WTC11 (cell line): ENCODE data around the gene APOBEC3G. TPM values are rescaled to one million over a fixed set of nuclear protein-coding genes. Genes with fewer than 3 reads are reported as not detected.
A peak's percentile ranks its signal among the peaks of the same experiment; 100 is the strongest.
"Not testable (repeated sequence)": the region's sequence is repeated elsewhere in the genome, so short reads cannot be mapped to it uniquely, and the experiment has no call there.

Experiments
- ATAC-seq: fragments of 200-7000 bp; cut with Tn5 transposase; 2 replicates; pipeline ENCODE4 v1.10.0; 2021; ENCODE audit warnings: mild to moderate bottlenecking, moderate library complexity
- CTCF ChIA-PET: fragments of 300-600 bp; sonication (Branson Sonifier 250); formaldehyde crosslinking; loops from one replicate; lab custom pipeline; 2021; ENCODE audit warnings: antibody characterized with exemption; lab: Charles Lee
- POLR2A ChIA-PET: fragments of 350-600 bp; sonication (Branson Sonifier 250); formaldehyde crosslinking; loops from one replicate; lab custom pipeline; 2021; ENCODE audit warnings: antibody characterized with exemption; lab: Charles Lee
- DNase-seq: peaks from one replicate; pipeline ENCODE4 v3.0.0; 2021; ENCODE audit warnings: low spot score
- H3K27ac Mint-ChIP-seq: 2 replicates; pipeline ENCODE4 v1.8.0; 2021; ENCODE audit warnings: mixed read lengths
- H3K27me3 Mint-ChIP-seq: 2 replicates; pipeline ENCODE4 v1.8.0; 2021; ENCODE audit warnings: low read depth, mild to moderate bottlenecking, moderate library complexity, mixed read lengths
- H3K36me3 Mint-ChIP-seq: 2 replicates; pipeline ENCODE4 v1.8.0; 2021; ENCODE audit warnings: mixed read lengths
- H3K4me1 Mint-ChIP-seq: 2 replicates; pipeline ENCODE4 v1.8.0; 2022; ENCODE audit warnings: mixed read lengths
- H3K4me3 Mint-ChIP-seq: 2 replicates; pipeline ENCODE4 v1.8.0; 2021; ENCODE audit warnings: mild to moderate bottlenecking, moderate library complexity, mixed read lengths
- H3K9me3 Mint-ChIP-seq: 2 replicates; pipeline ENCODE4 v1.8.0; 2021; ENCODE audit warnings: mixed read lengths
- FOXP1 ChIP-seq: sonication (generic); formaldehyde crosslinking; IDR thresholded peaks from 2 replicates; pipeline ENCODE4 v1.8.0; 2022; ENCODE audit warnings: missing genetic modification reagents, mild to moderate bottlenecking, moderate library complexity, borderline replicate concordance
- NR3C1 ChIP-seq: sonication (generic); formaldehyde crosslinking; conservative IDR thresholded peaks from 2 replicates; pipeline ENCODE4 v1.8.1; 2023; ENCODE audit warnings: low read depth, mild to moderate bottlenecking, missing genetic modification reagents
- PREB ChIP-seq: sonication (generic); formaldehyde crosslinking; IDR thresholded peaks from 2 replicates; pipeline ENCODE4 v1.8.1; 2022; ENCODE audit warnings: mild to moderate bottlenecking, missing genetic modification reagents, moderate library complexity, borderline replicate concordance
- RORB ChIP-seq: fragments of 250-450 bp; sonication (Bioruptor Pico); IDR thresholded peaks from 2 replicates; pipeline ENCODE4 v1.9.0; 2021; ENCODE audit warnings: mild to moderate bottlenecking
- SP1 ChIP-seq: sonication (generic); formaldehyde crosslinking; conservative IDR thresholded peaks from 2 replicates; pipeline ENCODE4 v1.8.1; 2022; ENCODE audit warnings: missing genetic modification reagents
- TCF7 ChIP-seq: sonication (generic); formaldehyde crosslinking; IDR thresholded peaks from 2 replicates; pipeline ENCODE4 v1.8.0; 2022; ENCODE audit warnings: mild to moderate bottlenecking, low read depth, missing genetic modification reagents, moderate library complexity
- TEAD1 ChIP-seq: sonication (generic); formaldehyde crosslinking; IDR thresholded peaks from 2 replicates; pipeline ENCODE4 v1.8.0; 2022; ENCODE audit warnings: mild to moderate bottlenecking, missing genetic modification reagents
- ZBTB21 ChIP-seq: sonication (generic); formaldehyde crosslinking; IDR thresholded peaks from 2 replicates; pipeline ENCODE4 v1.8.1; 2023; ENCODE audit warnings: mild to moderate bottlenecking, missing genetic modification reagents, borderline replicate concordance
- ZNF219 ChIP-seq: sonication (generic); formaldehyde crosslinking; IDR thresholded peaks from 2 replicates; pipeline ENCODE4 v1.8.0; 2023; ENCODE audit warnings: missing genetic modification reagents, mild to moderate bottlenecking, borderline replicate concordance
- ZNF396 ChIP-seq: fragments of 250-450 bp; sonication (Bioruptor Pico); IDR thresholded peaks from 2 replicates; pipeline ENCODE4 v1.8.0; 2021; ENCODE audit warnings: mild to moderate bottlenecking, moderate library complexity, borderline replicate concordance
- ZNF425 ChIP-seq: fragments of 250-450 bp; sonication (Bioruptor Pico); conservative IDR thresholded peaks from 2 replicates; pipeline ENCODE4 v1.9.0; 2021; ENCODE audit warnings: mild to moderate bottlenecking
- total RNA-seq: library from RNA; stranded (reverse); gene quantifications from 3 replicates; pipeline ENCODE4 v1.2.3, GENCODE V29; 2021
- TF ChIP-seq, protein P1 (sequence below): sonication (generic); formaldehyde crosslinking; IDR thresholded peaks from 2 replicates; pipeline ENCODE4 v1.8.1; 2022; ENCODE audit warnings: mild to moderate bottlenecking, moderate library complexity, missing genetic modification reagents
- TF ChIP-seq, protein P2 (sequence below): sonication (generic); formaldehyde crosslinking; IDR thresholded peaks from 2 replicates; pipeline ENCODE4 v1.8.1; 2022; ENCODE audit warnings: missing genetic modification reagents, borderline replicate concordance

The APOBEC3G gene
- total RNA-seq, 1 experiment from 2014 or later = 1.8 TPM

DNA sequence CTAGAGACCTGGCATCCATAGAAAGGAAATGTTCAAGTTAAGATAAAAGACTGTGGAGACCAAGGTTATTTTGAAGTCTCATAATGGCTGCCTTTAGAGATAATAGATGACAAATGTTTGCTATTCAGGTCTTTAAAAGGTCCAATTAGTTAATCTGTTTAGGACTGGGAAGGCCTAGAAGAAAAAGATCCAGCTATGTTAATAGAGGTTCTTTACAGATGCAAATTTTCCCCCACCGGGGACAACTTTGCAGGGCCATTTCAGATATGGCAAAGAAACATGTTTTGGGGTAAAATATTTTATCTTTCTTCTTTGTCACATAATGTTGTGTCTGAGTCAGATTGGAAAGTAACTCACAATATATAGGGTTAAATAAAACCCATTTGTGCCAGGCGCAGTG lies 3.1 kb upstream of the APOBEC3G start (continued):
- TF ChIP-seq ZNF219 (CRISPR knock-in tag) (no peak), TEAD1 (CRISPR knock-in tag) (no peak), ZNF396 (CRISPR knock-in tag) (no peak), FOXP1 (no peak), NR3C1 (CRISPR knock-in tag) (no peak)

DNA sequence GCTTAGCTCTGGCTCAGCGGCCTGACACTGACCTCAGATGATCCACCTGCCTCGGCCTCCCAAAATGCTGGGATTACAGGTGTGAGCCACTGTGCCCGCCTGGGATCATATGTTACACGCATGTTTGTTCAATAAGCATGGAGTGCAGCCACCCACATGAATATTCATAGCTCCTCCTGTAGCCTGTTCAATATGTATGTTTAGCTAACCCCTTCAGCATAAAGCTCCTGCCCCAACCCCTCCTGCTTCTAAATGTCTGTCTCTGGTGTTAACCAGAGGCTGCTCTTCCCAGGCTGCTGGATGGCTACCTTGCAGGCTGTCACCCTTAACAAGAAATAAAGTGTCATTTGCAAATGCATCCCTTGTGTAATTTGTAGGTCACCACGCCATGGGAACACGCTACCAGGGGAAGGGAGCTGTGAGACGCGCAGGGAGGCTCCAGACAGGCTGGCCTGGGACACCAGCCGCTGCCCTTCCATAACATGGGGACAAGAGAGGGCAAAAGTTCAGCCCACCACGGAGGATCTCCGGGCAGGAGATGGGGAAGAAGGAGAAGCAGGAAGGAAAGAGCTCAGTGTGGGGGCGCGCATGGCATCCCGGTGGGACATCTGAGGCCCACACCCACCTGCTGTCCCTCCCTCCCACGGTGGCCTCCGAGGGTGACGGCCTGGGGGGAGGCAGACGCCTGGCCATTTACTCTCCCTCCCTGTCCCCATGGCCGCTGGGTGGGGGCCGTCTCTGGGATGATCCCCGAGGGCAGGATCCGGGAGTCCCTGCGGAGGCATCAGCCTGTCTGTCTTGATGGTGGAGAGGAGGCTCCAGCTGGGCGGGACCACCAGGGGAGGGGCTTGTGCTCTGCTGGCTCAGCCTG lies 685 bp upstream of the APOBEC3G start:
- H3K27ac Mint-ChIP-seq, POLR2A ChIA-PET, H3K27me3 Mint-ChIP-seq, H3K36me3 Mint-ChIP-seq, DNase-seq, H3K9me3 Mint-ChIP-seq: not testable (repeated sequence)
- peak overlapping the region; percentile 53 for H3K4me3 Mint-ChIP-seq
- CTCF ChIA-PET = interaction anchor here (1.5 kb wide), 1 partner anchor 73 kb away, joined by 5 read pairs; no protein-coding TSS in a partner anchor
- peak; percentile 95 for ATAC-seq
- H3K4me1 Mint-ChIP-seq = peaks cover 43% of the 10 kb centered on the region

DNA sequence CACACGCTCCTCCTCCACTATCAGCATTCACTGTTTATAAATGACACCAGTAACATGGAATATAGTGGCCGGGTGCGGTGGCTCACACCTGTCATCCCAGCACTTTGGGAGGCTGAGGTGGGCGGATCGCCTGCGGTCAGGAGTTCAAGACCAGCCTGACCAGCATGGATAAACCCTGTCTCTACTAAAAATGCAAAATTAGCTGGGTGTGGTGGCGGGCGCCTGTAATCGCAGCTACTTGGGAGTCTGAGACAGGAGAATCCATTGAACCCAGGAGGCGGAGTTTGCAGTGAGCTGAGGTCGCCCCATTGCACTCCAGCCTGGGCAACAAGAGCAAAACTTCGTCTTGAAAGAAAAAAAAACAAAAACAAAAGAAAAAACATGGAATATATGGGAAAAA lies 837 bp downstream of the APOBEC3G start:
- not testable (repeated sequence) for H3K36me3 Mint-ChIP-seq, H3K27me3 Mint-ChIP-seq, DNase-seq, H3K27ac Mint-ChIP-seq, ATAC-seq, H3K9me3 Mint-ChIP-seq, H3K4me3 Mint-ChIP-seq
- ChIA-PET POLR2A (interaction anchor here (0.6 kb wide), 1 partner anchor 220 kb away, joined by 3 read pairs; no protein-coding TSS in a partner anchor), CTCF (interaction anchor here (1.5 kb wide), 1 partner anchor 53 kb away, joined by 3 read pairs; no protein-coding TSS in a partner anchor)
- H3K4me1 Mint-ChIP-seq = peaks cover 46% of the 10 kb centered on the region

GRCh38 chr22:39078329-39078728 lies 1.3 kb downstream of the APOBEC3G start:
- no peak overlapping the region for H3K27ac Mint-ChIP-seq
- no peaks in the 10 kb centered on the region for H3K9me3 Mint-ChIP-seq
- H3K4me3 Mint-ChIP-seq = no peak overlapping the region
- H3K36me3 Mint-ChIP-seq = no peaks in the 10 kb centered on the region
- CTCF ChIA-PET = interaction anchor here (1.5 kb wide), 1 partner anchor 53 kb away, joined by 3 read pairs; no protein-coding TSS in a partner anchor
- DNase-seq (no peak), ATAC-seq (no peak)
- POLR2A ChIA-PET = no interaction called here
- TF ChIP-seq SP1 (CRISPR knock-in tag) (no peak), TCF7 (CRISPR knock-in tag) (no peak)
- peaks cover 45% of the 10 kb centered on the region for H3K4me1 Mint-ChIP-seq
- peaks cover 4% of the 10 kb centered on the region; the same call in 1 of the 2 replicates for H3K27me3 Mint-ChIP-seq

DNA sequence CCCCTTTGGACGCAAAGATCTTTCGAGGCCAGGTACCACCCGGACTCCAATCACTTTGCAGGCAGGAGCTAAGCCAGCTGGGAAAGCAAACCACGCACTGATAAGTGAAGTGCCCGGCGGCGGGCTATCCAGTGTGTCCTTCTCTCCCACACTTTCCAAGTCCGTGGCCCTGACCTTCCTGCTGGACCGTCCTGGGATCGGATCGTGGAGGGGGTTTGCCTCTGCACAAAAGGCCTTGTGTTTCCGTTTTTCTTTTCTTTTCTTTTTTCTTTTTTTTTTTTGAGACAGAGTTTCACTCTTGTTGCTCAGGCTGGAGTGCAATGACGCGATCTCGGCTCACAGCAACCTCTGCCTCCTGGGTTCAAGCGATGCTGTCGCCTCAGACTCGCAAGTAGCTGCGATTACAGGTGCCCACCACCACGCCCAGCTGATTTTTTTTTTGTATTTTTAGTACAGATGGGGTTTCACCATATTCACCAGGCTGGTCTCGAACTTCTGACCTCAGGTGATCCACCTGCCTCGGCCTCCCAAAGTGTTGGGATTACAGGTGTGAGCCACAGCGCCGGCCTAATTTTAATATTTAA lies 2.1 kb downstream of the APOBEC3G start:
- H3K4me3 Mint-ChIP-seq, H3K27me3 Mint-ChIP-seq, H3K9me3 Mint-ChIP-seq, H3K27ac Mint-ChIP-seq, ATAC-seq, H3K36me3 Mint-ChIP-seq, DNase-seq: not testable (repeated sequence)
- POLR2A ChIA-PET = interaction anchor here (0.7 kb wide), 2 partner anchors 110 to 250 kb away, joined by 3 to 4 read pairs; no protein-coding TSS in a partner anchor
- peaks cover 40% of the 10 kb centered on the region for H3K4me1 Mint-ChIP-seq
- CTCF ChIA-PET = interaction anchor here (1.0 to 1.5 kb wide), 2 partner anchors 52 to 56 kb away, joined by 3 read pairs; no protein-coding TSS in a partner anchor

GRCh38 chr22:39080052-39080762 lies 3.1 kb downstream of the APOBEC3G start:
- Mint-ChIP-seq H3K9me3 (no peaks in the 10 kb centered on the region), H3K4me1 (peaks cover 33% of the 10 kb centered on the region), H3K27me3 (peaks cover 4% of the 10 kb centered on the region; the same call in 1 of the 2 replicates), H3K4me3 (no peak overlapping the region), H3K27ac (no peak overlapping the region), H3K36me3 (no peaks in the 10 kb centered on the region)
- DNase-seq = no peak
- POLR2A ChIA-PET = no interaction called here
- CTCF ChIA-PET = interaction anchor here (0.8 to 1.3 kb wide), 3 partner anchors 55 to 449 kb away, joined by 3 read pairs; no protein-coding TSS in a partner anchor
- no peak for ATAC-seq
- TF ChIP-seq PREB (CRISPR knock-in tag) (no peak), ZNF425 (CRISPR knock-in tag) (no peak), ZBTB21 (CRISPR knock-in tag) (no peak), RORB (CRISPR knock-in tag) (no peak)
- TF ChIP-seq, protein P1, sequence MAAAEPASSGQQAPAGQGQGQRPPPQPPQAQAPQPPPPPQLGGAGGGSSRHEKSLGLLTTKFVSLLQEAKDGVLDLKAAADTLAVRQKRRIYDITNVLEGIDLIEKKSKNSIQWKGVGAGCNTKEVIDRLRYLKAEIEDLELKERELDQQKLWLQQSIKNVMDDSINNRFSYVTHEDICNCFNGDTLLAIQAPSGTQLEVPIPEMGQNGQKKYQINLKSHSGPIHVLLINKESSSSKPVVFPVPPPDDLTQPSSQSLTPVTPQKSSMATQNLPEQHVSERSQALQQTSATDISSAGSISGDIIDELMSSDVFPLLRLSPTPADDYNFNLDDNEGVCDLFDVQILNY (CRISPR knock-in tag) = no peak
- TF ChIP-seq, protein P2, sequence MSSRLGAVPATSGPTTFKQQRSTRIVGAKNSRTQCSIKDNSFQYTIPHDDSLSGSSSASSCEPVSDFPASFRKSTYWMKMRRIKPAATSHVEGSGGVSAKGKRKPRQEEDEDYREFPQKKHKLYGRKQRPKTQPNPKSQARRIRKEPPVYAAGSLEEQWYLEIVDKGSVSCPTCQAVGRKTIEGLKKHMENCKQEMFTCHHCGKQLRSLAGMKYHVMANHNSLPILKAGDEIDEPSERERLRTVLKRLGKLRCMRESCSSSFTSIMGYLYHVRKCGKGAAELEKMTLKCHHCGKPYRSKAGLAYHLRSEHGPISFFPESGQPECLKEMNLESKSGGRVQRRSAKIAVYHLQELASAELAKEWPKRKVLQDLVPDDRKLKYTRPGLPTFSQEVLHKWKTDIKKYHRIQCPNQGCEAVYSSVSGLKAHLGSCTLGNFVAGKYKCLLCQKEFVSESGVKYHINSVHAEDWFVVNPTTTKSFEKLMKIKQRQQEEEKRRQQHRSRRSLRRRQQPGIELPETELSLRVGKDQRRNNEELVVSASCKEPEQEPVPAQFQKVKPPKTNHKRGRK (CRISPR knock-in tag) = no peak
